H1 (cell line): ENCODE data around the gene KIF3B. TPM values are rescaled to one million over a fixed set of nuclear protein-coding genes. Genes with fewer than 3 reads are reported as not detected.
"Not testable (repeated sequence)": the region's sequence is repeated elsewhere in the genome, so short reads cannot be mapped to it uniquely, and the experiment has no call there.

ENCODE experiments used
- CTCF ChIA-PET: fragments of 300-600 bp; sonication (Branson Sonifier 250); formaldehyde crosslinking; loops from one replicate; lab custom pipeline; 2021; ENCODE audit not compliant: partially characterized antibody; lab: Charles Lee
- POLR2A ChIA-PET: fragments of 300-600 bp; sonication (Branson Sonifier 250); formaldehyde crosslinking; loops from one replicate; lab custom pipeline; 2021; ENCODE audit warnings: inconsistent platforms; ENCODE audit not compliant: partially characterized antibody; lab: Charles Lee
- DNase-seq, 2 experiments: peaks; one replicate each; pipeline versions ENCODE4 v3.0.0 to v3.0.0-alpha.2; 2010 to 2022; ENCODE audit warnings: low spot score in 2 of 2, low read depth in 1 of 2, mixed read lengths in 1 of 2
- FAIRE-seq: peaks from 2 replicates; lab custom pipeline; 2011; peaks lifted over from hg19 to GRCh38; lab: Jason Lieb, UNC
- H2AFZ ChIP-seq: 2 replicates; pipeline ENCODE4 v1.8.1; 2012; ENCODE audit warnings: low read length, inconsistent platforms
- H2AK5ac ChIP-seq: 2 replicates; pipeline ENCODE4 v1.6.1; 2013; ENCODE audit warnings: low read depth, low read length
- H2BK120ac ChIP-seq: replicated peaks from 2 replicates; pipeline ENCODE3; 2013; ENCODE audit warnings: low read depth, low read length, inconsistent platforms
- H2BK12ac ChIP-seq: 2 replicates; pipeline ENCODE4 v1.6.1; 2013; ENCODE audit warnings: low read depth, low read length
- H2BK15ac ChIP-seq: 2 replicates; pipeline ENCODE4 v1.6.1; 2013; ENCODE audit warnings: low read length
- H2BK20ac ChIP-seq: 2 replicates; pipeline ENCODE4 v1.6.1; 2013; ENCODE audit warnings: low read length
- H2BK5ac ChIP-seq: 2 replicates; pipeline ENCODE4 v1.6.1; 2013; ENCODE audit warnings: low read depth, low read length
- H3K14ac ChIP-seq: 2 replicates; pipeline ENCODE4 v1.6.1; 2013; ENCODE audit warnings: inconsistent platforms; ENCODE audit not compliant: insufficient read length
- H3K18ac ChIP-seq: 2 replicates; pipeline ENCODE4 v1.6.1; 2013; ENCODE audit warnings: low read length; ENCODE audit errors: extremely low read depth
- H3K23ac ChIP-seq: 2 replicates; pipeline ENCODE4 v1.6.1; 2013; ENCODE audit warnings: inconsistent platforms; ENCODE audit not compliant: insufficient read length
- H3K23me2 ChIP-seq: 2 replicates; pipeline ENCODE4 v1.6.1; 2013; ENCODE audit warnings: low read depth, low read length
- H3K27ac ChIP-seq: 2 replicates; pipeline ENCODE4 v1.6.1; 2011; ENCODE audit warnings: low read depth, low read length, inconsistent platforms
- H3K27me3 ChIP-seq, 4 experiments: replicated peaks in 1 of 4; 1 replicate in 1 of 4; 2 replicates in 3 of 4; pipeline versions ENCODE4 v1.6.1 to v1.8.1; 2011 to 2013; ENCODE audit warnings: low read length in 3 of 4, mild to moderate bottlenecking in 3 of 4, inconsistent platforms in 2 of 4, mixed read lengths in 2 of 4, moderate library complexity in 1 of 4; ENCODE audit not compliant: control insufficient read depth in 3 of 4, insufficient read depth in 3 of 4; ENCODE audit errors: extremely low read depth in 1 of 4
- H3K36me3 ChIP-seq, 4 experiments: 2 replicates each; pipeline versions ENCODE4 v1.6.1 to v1.8.1; 2011 to 2013; ENCODE audit warnings: mild to moderate bottlenecking in 4 of 4, low read length in 3 of 4, moderate library complexity in 2 of 4, control low read depth in 1 of 4, inconsistent platforms in 1 of 4; ENCODE audit not compliant: insufficient read depth in 4 of 4, control insufficient read depth in 2 of 4
- H3K4ac ChIP-seq: replicated peaks from 2 replicates; pipeline ENCODE3; 2013; ENCODE audit warnings: low read length, low read depth, mixed read lengths, inconsistent platforms; ENCODE audit not compliant: insufficient read length
- H3K4me1 ChIP-seq, 4 experiments: replicated peaks in 1 of 4; 1 replicate in 1 of 4; 2 replicates in 3 of 4; pipeline versions ENCODE4 v1.6.1 to v1.8.1; 2011 to 2013; ENCODE audit warnings: low read length in 3 of 4, inconsistent platforms in 2 of 4, mixed read lengths in 1 of 4; ENCODE audit not compliant: insufficient read depth in 4 of 4, control insufficient read depth in 3 of 4
- H3K4me2 ChIP-seq, 2 experiments: 2 replicates each; pipeline versions ENCODE4 v1.6.1 to v1.8.1; 2011 to 2013; ENCODE audit warnings: low read depth in 2 of 2, low read length in 2 of 2, control low read depth in 1 of 2, inconsistent platforms in 1 of 2, mild to moderate bottlenecking in 1 of 2; ENCODE audit not compliant: insufficient read depth in 1 of 2
- H3K4me3 ChIP-seq, 4 experiments: fragments of 200-600, 300-600 bp in 1 of 4; sonication (generic), shearing (Covaris generic), sonication (Bioruptor Twin) in 1 of 4; 2 replicates each; pipeline versions ENCODE4 v1.5.1 to v1.8.1; 2011 to 2016; ENCODE audit warnings: low read length in 4 of 4, low read depth in 3 of 4, control low read depth in 2 of 4, inconsistent platforms in 2 of 4, mild to moderate bottlenecking in 2 of 4, mixed read lengths in 1 of 4, moderate library complexity in 1 of 4; ENCODE audit not compliant: insufficient read depth in 2 of 4; ENCODE audit errors: extremely low read depth in 1 of 4
- H3K56ac ChIP-seq: replicated peaks from 2 replicates; pipeline ENCODE3; 2013; ENCODE audit warnings: low read depth, mild to moderate bottlenecking, mixed read lengths, low read length, inconsistent platforms; ENCODE audit not compliant: insufficient read length
- H3K79me1 ChIP-seq: 2 replicates; pipeline ENCODE4 v1.6.1; 2013; ENCODE audit warnings: low read depth, low read length, control low read depth
- H3K79me2 ChIP-seq, 2 experiments: 2 replicates each; pipeline versions ENCODE4 v1.6.1 to v1.8.1; 2012 to 2013; ENCODE audit warnings: low read length in 2 of 2, mild to moderate bottlenecking in 2 of 2, inconsistent platforms in 1 of 2; ENCODE audit not compliant: insufficient read depth in 2 of 2, control insufficient read depth in 1 of 2
- H3K9ac ChIP-seq, 4 experiments: replicated peaks in 1 of 4; 1 replicate in 1 of 4; 2 replicates in 3 of 4; pipeline versions ENCODE4 v1.6.1 to v1.8.1; 2011 to 2013; ENCODE audit warnings: low read depth in 3 of 4, low read length in 3 of 4, control low read depth in 2 of 4, mild to moderate bottlenecking in 2 of 4, moderate library complexity in 2 of 4, inconsistent platforms in 1 of 4; ENCODE audit errors: extremely low read depth in 1 of 4
- H3K9me3 ChIP-seq, 2 experiments: 2 replicates each; pipeline versions ENCODE4 v1.6.1 to v1.8.1; 2012 to 2013; ENCODE audit warnings: mild to moderate bottlenecking in 2 of 2, moderate library complexity in 2 of 2, control low read depth in 1 of 2, inconsistent platforms in 1 of 2, low read depth in 1 of 2, low read length in 1 of 2, mixed read lengths in 1 of 2; ENCODE audit not compliant: insufficient read depth in 2 of 2
- H4K20me1 ChIP-seq, 2 experiments: replicated peaks in 1 of 2; 2 replicates each; pipeline versions ENCODE3 to v1.8.1; 2011 to 2013; ENCODE audit warnings: inconsistent platforms in 2 of 2, low read length in 2 of 2, mild to moderate bottlenecking in 1 of 2; ENCODE audit not compliant: insufficient read depth in 2 of 2, control insufficient read depth in 1 of 2
- H4K5ac ChIP-seq: 2 replicates; pipeline ENCODE4 v1.6.1; 2013; ENCODE audit warnings: low read length, low read depth, mixed read lengths, inconsistent platforms; ENCODE audit not compliant: insufficient read length
- H4K8ac ChIP-seq: 2 replicates; pipeline ENCODE4 v1.8.0; 2013; ENCODE audit warnings: mild to moderate bottlenecking, moderate library complexity, low read length, inconsistent platforms; ENCODE audit not compliant: insufficient read depth; ENCODE audit errors: extremely low read depth
- H4K91ac ChIP-seq: replicated peaks from 2 replicates; pipeline ENCODE3; 2013; ENCODE audit warnings: low read length, mixed read lengths, inconsistent platforms; ENCODE audit not compliant: insufficient read length
- whole genome bisulfite sequencing, 2 experiments: shearing (Covaris generic) in 1 of 2; methylation state at CpG; one replicate each; pipeline versions ENCODE4 v1.1.6 to v1.1.7; 2013 to 2015; ENCODE audit warnings: low lambda C conversion rate in 2 of 2, mixed read lengths in 2 of 2, inconsistent platforms in 1 of 2, low coverage in 1 of 2, missing lambda C conversion rate in 1 of 2; ENCODE audit not compliant: insufficient replicate concordance in 2 of 2, insufficient coverage in 1 of 2, insufficient read length in 1 of 2; ENCODE audit errors: extremely low coverage in 1 of 2, missing lambda C conversion rate in 1 of 2; 5-methylcytosine and 5-hydroxymethylcytosine counted together
- polyA plus RNA-seq, 7 experiments: library from polyadenylated mRNA; depleted of rRNA in 3 of 7; stranded (reverse) in 5 of 7; unstranded in 2 of 7; fragments of >200 nt in 5 of 7; fragments of 200-250 nt in 2 of 7; gene quantifications; 1 replicate in 5 of 7; 2 replicates in 1 of 7; 4 replicates in 1 of 7; pipeline versions ENCODE4 v1.2.1 to v1.2.3, GENCODE V29; 2011 to 2013; ENCODE audit warnings: missing spikeins in 2 of 7, mixed read lengths in 2 of 7
- total RNA-seq: library from RNA; stranded (reverse); fragmentation: NEBNext Ultra II Directional; extraction: Animal tissue kit (Norgen Biotek cat#: 25700); gene quantifications from 2 replicates; pipeline ENCODE4 v1.2.1, GENCODE V29; 2021

The KIF3B gene
- total and polyA plus RNA-seq, 2 of the 8 experiments (the other 6 are each of a cell fraction or from before 2014, with no cell fraction given), result 10.1 to 22.4 TPM

GRCh38 chr20:32275163-32275562, 2.3 kb upstream of the KIF3B start:
- H3K56ac ChIP-seq, H3K27ac ChIP-seq, H3K4me3 ChIP-seq, H2BK120ac ChIP-seq, H2AFZ ChIP-seq, H4K20me1 ChIP-seq, H3K4me2 ChIP-seq, H4K5ac ChIP-seq, H3K14ac ChIP-seq, H3K4ac ChIP-seq, FAIRE-seq, H2BK20ac ChIP-seq, H3K79me2 ChIP-seq, H3K18ac ChIP-seq, H2BK12ac ChIP-seq, H3K36me3 ChIP-seq, H2BK15ac ChIP-seq, DNase-seq, H2AK5ac ChIP-seq, H3K4me1 ChIP-seq, H2BK5ac ChIP-seq, H3K23ac ChIP-seq, H3K79me1 ChIP-seq, H3K9ac ChIP-seq, H4K8ac ChIP-seq, POLR2A ChIA-PET, H4K91ac ChIP-seq, H3K27me3 ChIP-seq, H3K23me2 ChIP-seq: not testable (repeated sequence)
- 80% methylated on average over 3 of the region's 3 CpGs; no CpG with 5 or more reads in 1 of the 2 experiments for WGBS, 2 experiments
- CTCF ChIA-PET, result interaction anchor here (0.6 kb wide), 1 partner anchor 134 kb away, joined by 4 read pairs; no protein-coding TSS in a partner anchor
- H3K9me3 ChIP-seq, result peaks cover 9 to 32% of the 10 kb centered on the region in 2 experiments; a peak in 3 of 4 replicates
